GM19035 (cell line): ENCODE results near the gene PIGS.

ENCODE experiments used
- ATAC-seq: cut with Tn5 transposase; IDR thresholded peaks from one replicate; pipeline ENCODE4 v1.9.1; 2021; ENCODE audit not compliant: unreplicated experiment

Gene PIGS

GRCh38 chr17:28551421-28552175 is 19.7 kb downstream of the PIGS start:
- no peak for ATAC-seq

DNA sequence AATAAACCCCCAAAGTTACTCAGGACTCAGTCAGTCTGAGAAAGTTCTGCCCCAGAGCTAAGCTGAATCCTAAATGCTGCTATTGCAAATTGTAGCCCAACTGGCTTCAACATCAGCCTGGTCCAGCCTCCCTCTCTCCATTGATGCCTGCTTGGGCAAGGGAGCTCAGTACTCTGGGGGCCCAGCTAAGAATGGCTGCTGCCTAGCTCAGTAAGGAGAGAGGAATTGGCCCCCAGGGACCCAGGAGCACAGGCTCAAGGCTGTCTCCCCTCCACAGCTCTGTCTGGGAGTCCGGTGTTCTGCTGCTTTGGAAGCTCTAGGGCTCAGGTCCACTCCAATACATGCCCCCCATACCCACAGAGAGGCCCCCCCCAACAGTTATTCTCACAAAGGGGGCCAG is 20.5 kb downstream of the PIGS start:
- no peak for ATAC-seq

- ATAC-seq: peak; percentile 38
Observed at GRCh38 chr17:28549236-28550132, 21.8 kb downstream of the PIGS start.

DNA sequence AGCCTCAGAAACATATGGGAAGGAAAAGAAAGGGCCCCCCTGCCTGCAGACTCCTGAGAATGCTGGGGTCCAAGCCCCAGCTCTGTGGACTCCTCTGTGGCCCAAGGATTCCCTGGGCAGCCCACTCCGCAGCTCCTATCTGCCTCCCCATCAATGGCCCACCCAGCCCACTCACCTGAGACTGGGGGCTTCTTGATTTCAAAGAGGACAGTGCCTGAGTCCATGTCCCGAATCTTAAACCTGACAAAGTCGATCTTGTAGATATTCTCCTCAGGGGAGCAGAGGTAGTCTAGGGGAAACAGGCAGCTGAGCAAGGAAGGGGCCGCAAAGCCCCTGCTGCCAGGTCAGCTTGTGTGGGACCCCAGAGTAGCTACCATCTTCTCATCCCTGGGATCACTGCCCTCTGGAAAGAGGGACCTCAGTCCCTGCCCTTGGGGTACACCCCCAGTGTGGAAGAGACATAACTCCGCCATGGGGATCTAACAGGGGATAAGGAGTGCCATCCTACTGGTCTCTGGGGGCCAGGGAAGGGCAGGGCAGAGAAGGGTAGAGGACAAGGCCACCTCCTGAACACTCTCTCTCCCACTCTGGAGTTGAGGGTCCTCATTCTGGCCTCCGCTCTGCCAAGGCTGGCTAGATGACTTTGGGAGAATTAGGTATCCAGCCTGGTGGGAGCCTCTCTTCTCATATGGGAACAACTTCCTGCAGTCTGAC is 22.8 kb downstream of the PIGS start:
- ATAC-seq: no peak

DNA sequence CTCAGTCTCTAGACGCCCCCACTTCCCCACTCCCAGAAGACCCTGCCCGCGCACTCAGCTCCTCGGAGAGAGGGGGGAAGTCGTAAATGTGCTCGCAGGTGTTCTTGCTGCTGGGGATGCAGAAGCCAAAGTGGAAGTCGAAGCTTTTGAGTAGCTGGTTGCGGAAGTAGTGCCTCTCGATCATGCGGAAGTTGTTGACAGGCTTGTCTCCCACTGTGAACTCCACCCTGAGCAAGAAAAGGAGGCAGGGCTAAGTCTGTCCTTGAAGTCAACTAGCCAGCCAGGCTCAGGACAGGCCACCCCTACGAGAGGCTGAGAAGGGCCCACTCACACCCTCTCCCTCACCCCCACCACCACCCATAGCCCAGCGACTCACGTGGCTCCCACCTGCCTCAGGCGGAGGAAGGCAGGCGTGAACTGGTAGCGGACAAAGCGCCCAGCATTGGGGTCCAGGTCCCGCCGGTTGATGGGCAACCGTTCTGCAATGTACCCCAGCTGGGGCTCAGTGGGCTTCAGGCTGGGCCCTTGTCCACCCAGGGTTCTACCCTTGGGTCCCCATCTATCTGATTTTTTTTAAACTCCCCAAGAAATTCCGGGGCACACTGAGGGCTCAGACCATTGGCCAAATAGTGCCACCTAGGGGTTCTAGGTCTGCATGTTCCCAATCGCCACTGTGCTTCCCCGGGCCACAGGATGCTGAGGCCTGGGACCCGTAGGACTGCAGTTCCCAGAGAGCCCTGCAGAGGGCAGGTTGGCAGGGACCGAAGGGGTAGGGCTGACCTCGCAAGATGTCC is 23.5 kb downstream of the PIGS start:
- ATAC-seq: no peak

DNA sequence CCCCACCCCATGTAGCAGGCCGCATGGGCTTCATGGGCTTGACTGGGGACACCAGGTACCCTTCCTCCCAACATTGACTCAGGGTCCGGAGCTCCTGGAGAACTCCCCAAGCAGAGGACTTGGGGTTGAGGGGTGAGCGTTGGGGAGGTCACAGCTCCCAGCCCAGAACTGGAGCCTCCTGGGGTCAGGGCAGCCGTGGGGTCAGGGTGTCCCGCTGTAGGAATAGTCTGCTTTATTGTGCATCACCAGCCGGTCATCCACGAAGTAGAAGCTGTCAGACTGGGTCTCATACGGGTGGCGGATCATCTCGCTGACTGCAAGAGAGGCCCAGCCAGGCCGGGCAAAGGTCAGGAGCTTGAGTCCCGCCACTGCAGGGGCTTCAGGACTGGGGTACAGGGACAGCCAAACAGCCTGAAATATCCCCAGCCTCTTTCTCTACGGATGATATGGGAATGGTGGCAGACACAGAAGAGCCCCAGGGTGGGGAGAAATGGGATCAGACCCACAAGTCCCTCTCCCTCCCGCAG is 24.2 kb downstream of the PIGS start:
- no peak for ATAC-seq

- ATAC-seq: no peak
Observed at GRCh38 chr17:28545787-28546415, 25.4 kb downstream of the PIGS start.

GRCh38 chr17:28545141-28545503 is 26.2 kb downstream of the PIGS start:
- no peak for ATAC-seq

- no peak for ATAC-seq
Observed at GRCh38 chr17:28544402-28545140, 26.8 kb downstream of the PIGS start.

- no peak for ATAC-seq
Observed at GRCh38 chr17:28541439-28541838, 29.9 kb downstream of the PIGS start.

- ATAC-seq: no peak
Observed at GRCh38 chr17:28540231-28540630, 31.1 kb downstream of the PIGS start.

DNA sequence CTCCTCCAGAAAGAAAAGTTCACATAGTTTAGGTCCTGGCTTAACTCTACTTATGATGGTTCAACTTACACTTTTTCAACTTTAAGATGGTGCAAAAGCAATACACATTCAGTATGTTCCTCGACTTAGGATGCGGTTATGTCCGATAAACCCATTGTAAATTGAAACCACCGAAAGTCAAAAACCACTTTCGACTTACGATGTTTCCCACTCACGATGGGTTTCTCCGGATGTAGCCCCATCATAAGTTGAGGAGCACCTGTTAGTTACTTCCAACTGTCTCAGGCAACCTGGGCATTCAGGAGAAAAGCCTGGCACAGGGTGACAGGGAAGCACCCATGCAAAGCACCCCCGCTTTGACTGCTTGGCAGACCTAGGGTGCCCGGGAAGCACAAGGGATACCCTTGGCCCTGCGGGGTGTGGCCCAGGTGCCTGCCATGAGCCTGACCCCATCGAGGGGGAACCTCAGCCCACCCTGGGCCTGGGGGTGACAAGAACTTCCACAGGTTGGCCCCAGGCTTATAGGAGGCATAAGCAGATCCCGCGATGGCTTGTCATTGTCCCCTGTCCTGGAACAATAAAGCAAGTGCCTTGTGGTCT is 32.9 kb downstream of the PIGS start:
- ATAC-seq: no peak

- no peak for ATAC-seq
Observed at GRCh38 chr17:28537219-28537610, 34.1 kb downstream of the PIGS start.

DNA sequence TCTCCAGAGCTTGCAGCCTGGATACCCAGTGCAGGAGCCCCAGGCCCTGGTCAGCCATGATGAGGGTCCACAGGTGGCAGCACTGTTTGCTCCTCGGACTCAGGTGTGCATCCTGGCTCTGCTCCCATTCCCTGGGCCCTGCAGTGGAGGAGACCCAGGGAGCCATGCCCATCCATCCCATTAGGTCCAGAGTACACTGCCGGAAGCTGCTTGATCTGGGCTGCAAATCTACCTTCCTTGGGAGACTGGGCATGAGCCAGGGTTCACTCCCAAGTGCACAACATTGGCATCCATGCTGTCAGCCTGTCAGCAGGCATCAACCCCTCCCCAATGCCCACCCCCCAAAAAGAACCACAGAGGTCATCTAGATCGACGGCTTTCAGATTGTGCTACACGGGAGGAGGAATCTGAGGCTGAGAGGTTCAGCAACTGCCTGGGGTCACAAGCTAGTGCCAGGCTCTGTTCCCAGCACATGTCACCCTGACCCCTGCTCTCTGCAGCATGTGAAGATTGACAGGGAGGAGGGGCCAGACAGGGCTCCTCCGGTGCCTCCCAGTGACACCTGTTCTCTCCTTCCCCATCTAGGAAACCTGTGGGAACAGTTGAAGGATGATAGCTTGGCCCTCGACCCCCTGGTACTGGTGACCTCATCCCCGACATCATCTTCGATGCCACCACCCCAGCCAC is 34.6 kb downstream of the PIGS start:
- no peak for ATAC-seq

DNA sequence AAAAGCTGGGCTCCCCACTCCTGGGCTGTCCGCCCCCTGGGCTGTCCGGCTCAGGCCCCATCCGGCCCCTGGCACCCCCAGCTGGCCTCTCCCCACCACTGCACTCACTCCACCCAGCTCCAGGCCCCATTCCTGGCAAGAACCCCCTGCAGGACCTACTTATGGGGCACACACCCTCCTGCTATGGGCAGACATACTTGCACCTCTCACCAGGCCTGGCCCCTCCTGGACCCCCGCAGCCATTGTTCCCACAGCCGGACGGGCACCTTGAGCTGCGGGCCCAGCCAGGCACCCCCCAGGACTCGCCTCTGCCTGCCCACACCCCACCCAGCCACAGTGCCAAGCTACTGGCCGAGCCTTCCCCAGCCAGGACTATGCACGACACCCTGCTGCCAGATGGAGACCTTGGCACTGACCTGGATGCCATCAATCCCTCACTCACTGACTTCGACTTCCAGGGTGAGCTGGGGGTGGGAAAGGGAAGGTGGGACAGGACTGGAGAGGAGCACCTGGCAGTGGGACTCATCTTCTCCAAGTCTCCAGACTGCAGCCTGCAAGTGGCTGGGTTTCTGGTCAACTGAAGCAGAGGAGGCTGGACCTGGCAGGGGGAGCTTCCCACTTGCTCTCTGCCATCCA is 36.5 kb downstream of the PIGS start:
- no peak for ATAC-seq

DNA sequence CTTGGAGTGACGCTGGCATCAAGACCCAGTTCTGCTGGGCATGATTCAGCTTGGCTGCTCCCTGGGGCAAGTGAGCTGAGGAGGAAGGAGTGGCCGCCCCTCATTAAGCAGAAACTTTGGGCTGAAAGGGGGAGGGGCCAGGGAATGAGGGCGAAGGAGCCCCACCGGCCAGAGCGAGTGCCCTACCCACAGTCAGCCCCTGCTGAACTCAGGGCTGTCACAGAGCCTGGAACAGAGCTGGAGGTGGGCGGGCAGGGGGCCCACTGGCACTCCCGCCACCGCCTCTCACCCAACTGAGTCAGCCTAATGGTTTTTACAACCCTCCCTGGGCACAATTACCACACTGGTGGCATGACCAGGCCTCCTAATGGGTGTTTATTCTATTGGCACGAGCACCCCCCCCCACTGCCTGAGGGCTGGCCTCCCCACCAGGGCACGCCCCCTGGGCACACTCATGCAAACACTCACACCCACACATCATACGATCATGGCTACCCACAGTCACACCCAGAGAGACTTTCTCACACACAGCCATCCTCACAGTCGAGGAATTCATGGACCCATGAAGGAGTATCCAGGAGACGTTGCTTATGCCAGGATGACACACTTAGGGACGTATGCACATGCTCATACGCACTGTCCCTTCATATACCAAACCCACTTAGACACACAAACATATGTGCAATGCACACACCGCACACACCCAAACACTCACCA is 38.1 kb downstream of the PIGS start:
- no peak for ATAC-seq
